K562 (cell line): ENCODE data around the gene PTGES3L. TPM values are rescaled to one million over a fixed set of nuclear protein-coding genes. Genes with fewer than 3 reads are reported as not detected.

ENCODE experiments used
- ATAC-seq: fragments of 200-7000 bp; cut with Tn5 transposase; 3 replicates; pipeline ENCODE4 v1.9.1; 2020; ENCODE audit warnings: moderate library complexity
- BruUV-seq: library from RNA; stranded (reverse); fragments of 400-500 nt; replicated peaks from 2 replicates; lab custom pipeline; 2021; lab: Mats Ljungman, UMichigan
- CTCF ChIA-PET: fragments of 300-600 bp; formaldehyde crosslinking; extraction: SDS; loops from one replicate; lab custom pipeline; 2021; ENCODE audit warnings: low intra/inter-chr PET ratio; lab: Yijun Ruan, JAX
- POLR2A ChIA-PET: fragments of 300-600, 350-650 bp; sonication (Branson Sonifier 250); formaldehyde crosslinking; extraction: SDS; loops from one replicate; lab custom pipeline; 2021; ENCODE audit warnings: antibody characterized with exemption, inconsistent platforms; lab: Yijun Ruan, JAX
- DNase-seq, 4 experiments: peaks; one replicate each; pipeline versions ENCODE4 v3.0.0 to v3.0.0-alpha.2; 2011 to 2018; ENCODE audit warnings: low spot score in 3 of 4, mixed read lengths in 3 of 4; ENCODE audit errors: extremely low read depth in 1 of 4
- FAIRE-seq: peaks from 2 replicates; lab custom pipeline; 2011; peaks lifted over from hg19 to GRCh38; lab: Jason Lieb, UNC
- H2AFZ ChIP-seq: 2 replicates; pipeline ENCODE4 v1.6.0; 2011; ENCODE audit warnings: low read depth, low read length, control low read depth, inconsistent platforms
- H3K27ac ChIP-seq: fragments of 200-600 bp; 3 replicates; pipeline ENCODE4 v1.8.0; 2011; ENCODE audit warnings: low read depth, mild to moderate bottlenecking, control low read depth, inconsistent platforms, low read length, moderate library complexity, mixed read lengths; ENCODE audit errors: extremely low read depth
- H3K27me3 ChIP-seq, 2 experiments: fragments of 300-600 bp in 1 of 2; 2 replicates in 1 of 2; 3 replicates in 1 of 2; pipeline versions ENCODE4 v1.6.0 to v1.8.0; 2011; ENCODE audit warnings: inconsistent platforms in 2 of 2, low read length in 2 of 2, mild to moderate bottlenecking in 1 of 2, mixed read lengths in 1 of 2, moderate library complexity in 1 of 2; ENCODE audit not compliant: control insufficient read depth in 2 of 2, insufficient read depth in 2 of 2
- H3K36me3 ChIP-seq: fragments of 300-600 bp; 3 replicates; pipeline ENCODE4 v1.8.0; 2011; ENCODE audit warnings: mild to moderate bottlenecking, low read length, inconsistent platforms; ENCODE audit not compliant: control insufficient read depth, insufficient read depth
- H3K4me1 ChIP-seq, 2 experiments: fragments of 200-600 bp in 1 of 2; replicated peaks in 1 of 2; 2 replicates in 1 of 2; 3 replicates in 1 of 2; pipeline versions ENCODE4 v1.5.1 to v1.8.0; 2011; ENCODE audit warnings: inconsistent platforms in 2 of 2, low read length in 2 of 2, mild to moderate bottlenecking in 1 of 2, mixed read lengths in 1 of 2, moderate library complexity in 1 of 2; ENCODE audit not compliant: control insufficient read depth in 2 of 2, insufficient read depth in 2 of 2
- H3K4me2 ChIP-seq: 2 replicates; pipeline ENCODE4 v1.6.1; 2011; ENCODE audit warnings: low read length, control low read depth, inconsistent platforms, mixed read lengths; ENCODE audit not compliant: insufficient read depth
- H3K4me3 ChIP-seq: fragments of 200-600 bp; sonication (generic), shearing (Covaris generic); 2 replicates; pipeline ENCODE4 v1.5.1; 2016; ENCODE audit warnings: control low read depth, inconsistent platforms
- H3K79me2 ChIP-seq: fragments of 200-600 bp; 3 replicates; pipeline ENCODE4 v1.8.0; 2011; ENCODE audit warnings: low read length, inconsistent platforms; ENCODE audit not compliant: control insufficient read depth, insufficient read depth
- H3K9ac ChIP-seq, 2 experiments: 2 replicates each; pipeline versions ENCODE4 v1.6.0 to v1.6.1; 2011; ENCODE audit warnings: low read depth in 2 of 2, low read length in 2 of 2, control low read depth in 1 of 2, inconsistent platforms in 1 of 2, mild to moderate bottlenecking in 1 of 2, mixed read lengths in 1 of 2; ENCODE audit not compliant: insufficient read depth in 1 of 2
- H3K9me1 ChIP-seq: one replicate; pipeline ENCODE4 v1.6.0; 2011; ENCODE audit warnings: inconsistent platforms, mild to moderate bottlenecking, low read length, moderate library complexity; ENCODE audit not compliant: control insufficient read depth, insufficient read depth
- H3K9me3 ChIP-seq: replicated peaks from 2 replicates; pipeline ENCODE4 v1.5.1; 2011; ENCODE audit warnings: low read depth, low read length, inconsistent platforms; ENCODE audit not compliant: control insufficient read depth, insufficient read depth
- H4K20me1 ChIP-seq: replicated peaks from 2 replicates; pipeline ENCODE4 v1.6.1; 2011; ENCODE audit warnings: low read length, inconsistent platforms, mixed read lengths; ENCODE audit not compliant: control insufficient read depth, insufficient read depth
- CHD1 ChIP-seq: fragments of 200-600 bp; sonication (generic); IDR thresholded peaks from one replicate; pipeline ENCODE4 v1.6.1; 2012; ENCODE audit warnings: mild to moderate bottlenecking, moderate library complexity, low read length, inconsistent platforms
- ETV5 ChIP-seq: sonication (generic); formaldehyde crosslinking; IDR thresholded peaks from 2 replicates; pipeline ENCODE4 v1.4.0; 2020; ENCODE audit warnings: low read depth, mild to moderate bottlenecking, missing genetic modification reagents
- GATAD2B ChIP-seq: fragments of 450-650 bp; IDR thresholded peaks from 2 replicates; pipeline ENCODE4 v1.6.1; 2017; ENCODE audit warnings: mild to moderate bottlenecking, borderline replicate concordance
- HIVEP1 ChIP-seq: fragments of 250-450 bp; sonication (Bioruptor Pico); IDR thresholded peaks from 2 replicates; pipeline ENCODE4 v1.4.0; 2020; ENCODE audit warnings: mild to moderate bottlenecking
- JUNB ChIP-seq: fragments of 450-650 bp; formaldehyde crosslinking; conservative IDR thresholded peaks from 2 replicates; pipeline ENCODE4 v1.4.0; 2020; ENCODE audit warnings: mild to moderate bottlenecking
- SIN3A ChIP-seq, 2 experiments: fragments of 150-350 bp in 1 of 2; IDR thresholded peaks; 2 replicates each; pipeline ENCODE4 v1.6.1; 2011 to 2016; ENCODE audit warnings: borderline replicate concordance in 2 of 2, low read depth in 2 of 2, low read length in 2 of 2, mild to moderate bottlenecking in 2 of 2, moderate library complexity in 2 of 2; ENCODE audit not compliant: control insufficient read depth in 1 of 2
- TFAM ChIP-seq: fragments of 250-450 bp; sonication (Bioruptor Pico); conservative IDR thresholded peaks from 2 replicates; pipeline ENCODE4 v1.5.0; 2021; ENCODE audit warnings: mild to moderate bottlenecking, moderate library complexity
- ZKSCAN8 ChIP-seq: fragments of 200-800 bp; sonication (Bioruptor generic); IDR thresholded peaks from 2 replicates; pipeline ENCODE4 v1.6.1; 2016; ENCODE audit warnings: missing genetic modification characterization, missing compliant biosample characterization
- ZNF274 ChIP-seq: IDR thresholded peaks from 2 replicates; pipeline ENCODE4 v1.6.1; 2011; ENCODE audit warnings: low read depth, mild to moderate bottlenecking, low read length, moderate library complexity, borderline replicate concordance
- WGBS: fragments of 100-300 bp; shearing (Covaris generic); methylation state at CpG from one replicate; pipeline ENCODE4 v1.1.6; 2016; ENCODE audit warnings: low coverage, mixed read lengths; ENCODE audit not compliant: insufficient coverage; ENCODE audit errors: missing lambda C conversion rate; 5-methylcytosine and 5-hydroxymethylcytosine counted together
- in situ Hi-C: fragments of 300-500 bp; cut with MboI; formaldehyde crosslinking; loops from 4 replicates; pipeline ENCODE4 v1.15.0; 2018; ENCODE audit warnings: inconsistent platforms, mixed read lengths
- intact Hi-C: fragments of 100-400 bp; cut with micrococcal nuclease; formaldehyde crosslinking; loops from 2 replicates; pipeline ENCODE4 v1.14.2; 2022
- polyA plus RNA-seq, 8 experiments: library from polyadenylated mRNA; depleted of rRNA in 4 of 8; stranded (reverse) in 5 of 8; unstranded in 3 of 8; fragments of >200 nt; fragmentation: Nextera tagmentation in 2 of 8; fragmentation: Illumina TruSeq in 1 of 8; extraction: Ambion mirVana in 2 of 8; extraction: Trizol in 1 of 8; gene quantifications; 2 replicates each; pipeline versions ENCODE4 v1.2.1 to v1.2.3, GENCODE V29; 2011 to 2014; ENCODE audit warnings: inconsistent platforms in 1 of 8, missing spikeins in 1 of 8
- total RNA-seq, 7 experiments: library from RNA; depleted of rRNA in 6 of 7; stranded (reverse); fragments of >200 nt in 6 of 7; fragmentation: Illumina TruSeq in 2 of 7; extraction: Trizol in 2 of 7; gene quantifications; 2 replicates each; pipeline versions ENCODE4 v1.2.1 to v1.2.3, GENCODE V29; 2011 to 2021; ENCODE audit warnings: low replicate concordance in 1 of 7
- TF ChIP-seq, protein P1 (sequence below), 2 experiments: fragments of 450-650 bp; IDR thresholded peaks; 2 replicates each; pipeline ENCODE4 v1.6.1; 2016
- TF ChIP-seq, protein P2 (sequence below): fragments of 150-350 bp; IDR thresholded peaks from 2 replicates; pipeline ENCODE4 v1.6.1; 2014; ENCODE audit warnings: low read depth, mild to moderate bottlenecking, low read length, borderline replicate concordance
- TF ChIP-seq, protein P3 (sequence below): sonication (generic); formaldehyde crosslinking; IDR thresholded peaks from 2 replicates; pipeline ENCODE4 v1.8.1; 2023; ENCODE audit warnings: mild to moderate bottlenecking, missing genetic modification reagents, moderate library complexity

Gene PTGES3L
- total and polyA plus RNA-seq, 9 of the 15 experiments (the other 6 are each of a cell fraction or from before 2014, with no cell fraction given), result 6.0 to 16.0 (median 9.6) TPM

DNA sequence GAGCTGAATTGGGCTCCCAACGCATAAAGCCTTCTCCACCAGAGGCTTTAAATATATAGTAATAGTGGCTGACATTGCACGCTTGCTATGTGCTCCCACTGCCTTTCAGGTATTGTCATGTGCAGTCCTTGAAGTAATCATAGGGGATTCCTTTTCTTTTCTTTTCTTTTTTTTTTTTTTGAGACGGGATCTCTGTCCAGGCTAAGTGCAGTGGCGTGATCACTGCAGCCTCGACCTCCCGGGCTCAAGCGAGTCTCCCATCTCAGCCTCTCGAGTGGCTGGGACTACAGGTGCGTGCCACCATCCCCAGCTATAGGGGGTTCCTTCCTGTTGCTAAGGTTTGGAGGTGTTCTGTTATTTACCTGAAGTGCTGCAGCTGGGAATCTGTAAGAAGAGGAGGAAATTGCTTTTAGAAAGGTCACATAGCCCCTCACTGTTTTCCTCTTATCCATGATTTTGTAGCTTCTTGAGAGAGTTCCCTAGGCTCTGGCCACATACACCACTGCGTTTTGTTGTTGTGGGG lies 19.2 kb upstream of the PTGES3L start:
- no peak for FAIRE-seq
- no peak for ATAC-seq
- H3K9ac ChIP-seq, result peak overlapping the region; percentile 92 to 95
- TF ChIP-seq, protein P1, sequence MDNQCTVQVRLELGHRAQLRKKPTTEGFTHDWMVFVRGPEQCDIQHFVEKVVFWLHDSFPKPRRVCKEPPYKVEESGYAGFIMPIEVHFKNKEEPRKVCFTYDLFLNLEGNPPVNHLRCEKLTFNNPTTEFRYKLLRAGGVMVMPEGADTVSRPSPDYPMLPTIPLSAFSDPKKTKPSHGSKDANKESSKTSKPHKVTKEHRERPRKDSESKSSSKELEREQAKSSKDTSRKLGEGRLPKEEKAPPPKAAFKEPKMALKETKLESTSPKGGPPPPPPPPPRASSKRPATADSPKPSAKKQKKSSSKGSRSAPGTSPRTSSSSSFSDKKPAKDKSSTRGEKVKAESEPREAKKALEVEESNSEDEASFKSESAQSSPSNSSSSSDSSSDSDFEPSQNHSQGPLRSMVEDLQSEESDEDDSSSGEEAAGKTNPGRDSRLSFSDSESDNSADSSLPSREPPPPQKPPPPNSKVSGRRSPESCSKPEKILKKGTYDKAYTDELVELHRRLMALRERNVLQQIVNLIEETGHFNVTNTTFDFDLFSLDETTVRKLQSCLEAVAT (IDR thresholded peaks at IDR 0.05), result 0 out of 4 replicates have a peak, but pooled peaks of 1 of the 2 experiments have one; percentile 8
- no peak for TF ChIP-seq HIVEP1
- no peak for TF ChIP-seq TFAM (CRISPR knock-in tag)
- no peak for TF ChIP-seq ZNF274
- TF ChIP-seq JUNB (CRISPR knock-in tag), result no peak
- TF ChIP-seq ZKSCAN8 (CRISPR knock-in tag), result no peak
- TF ChIP-seq, protein P2, sequence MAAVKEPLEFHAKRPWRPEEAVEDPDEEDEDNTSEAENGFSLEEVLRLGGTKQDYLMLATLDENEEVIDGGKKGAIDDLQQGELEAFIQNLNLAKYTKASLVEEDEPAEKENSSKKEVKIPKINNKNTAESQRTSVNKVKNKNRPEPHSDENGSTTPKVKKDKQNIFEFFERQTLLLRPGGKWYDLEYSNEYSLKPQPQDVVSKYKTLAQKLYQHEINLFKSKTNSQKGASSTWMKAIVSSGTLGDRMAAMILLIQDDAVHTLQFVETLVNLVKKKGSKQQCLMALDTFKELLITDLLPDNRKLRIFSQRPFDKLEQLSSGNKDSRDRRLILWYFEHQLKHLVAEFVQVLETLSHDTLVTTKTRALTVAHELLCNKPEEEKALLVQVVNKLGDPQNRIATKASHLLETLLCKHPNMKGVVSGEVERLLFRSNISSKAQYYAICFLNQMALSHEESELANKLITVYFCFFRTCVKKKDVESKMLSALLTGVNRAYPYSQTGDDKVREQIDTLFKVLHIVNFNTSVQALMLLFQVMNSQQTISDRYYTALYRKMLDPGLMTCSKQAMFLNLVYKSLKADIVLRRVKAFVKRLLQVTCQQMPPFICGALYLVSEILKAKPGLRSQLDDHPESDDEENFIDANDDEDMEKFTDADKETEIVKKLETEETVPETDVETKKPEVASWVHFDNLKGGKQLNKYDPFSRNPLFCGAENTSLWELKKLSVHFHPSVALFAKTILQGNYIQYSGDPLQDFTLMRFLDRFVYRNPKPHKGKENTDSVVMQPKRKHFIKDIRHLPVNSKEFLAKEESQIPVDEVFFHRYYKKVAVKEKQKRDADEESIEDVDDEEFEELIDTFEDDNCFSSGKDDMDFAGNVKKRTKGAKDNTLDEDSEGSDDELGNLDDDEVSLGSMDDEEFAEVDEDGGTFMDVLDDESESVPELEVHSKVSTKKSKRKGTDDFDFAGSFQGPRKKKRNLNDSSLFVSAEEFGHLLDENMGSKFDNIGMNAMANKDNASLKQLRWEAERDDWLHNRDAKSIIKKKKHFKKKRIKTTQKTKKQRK, result no peak
- no peak for TF ChIP-seq ETV5
- peak; percentile 33 for TF ChIP-seq CHD1
- 0 out of 4 replicates have a peak, but pooled peaks of 1 of the 2 experiments have one; percentile 30 for TF ChIP-seq SIN3A (IDR thresholded peaks at IDR 0.05; ENCODE audit: borderline replicate concordance in 2 of 2, control insufficient read depth in 1 of 2, low read depth in 2 of 2, low read length in 2 of 2)
- TF ChIP-seq, protein P3, sequence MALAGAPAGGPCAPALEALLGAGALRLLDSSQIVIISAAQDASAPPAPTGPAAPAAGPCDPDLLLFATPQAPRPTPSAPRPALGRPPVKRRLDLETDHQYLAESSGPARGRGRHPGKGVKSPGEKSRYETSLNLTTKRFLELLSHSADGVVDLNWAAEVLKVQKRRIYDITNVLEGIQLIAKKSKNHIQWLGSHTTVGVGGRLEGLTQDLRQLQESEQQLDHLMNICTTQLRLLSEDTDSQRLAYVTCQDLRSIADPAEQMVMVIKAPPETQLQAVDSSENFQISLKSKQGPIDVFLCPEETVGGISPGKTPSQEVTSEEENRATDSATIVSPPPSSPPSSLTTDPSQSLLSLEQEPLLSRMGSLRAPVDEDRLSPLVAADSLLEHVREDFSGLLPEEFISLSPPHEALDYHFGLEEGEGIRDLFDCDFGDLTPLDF (CRISPR knock-in tag), result no peak
- TF ChIP-seq GATAD2B, result no peak
- H3K4me1 ChIP-seq, result peaks cover 14 to 18% of the 10 kb centered on the region in 2 experiments; a peak in 4 of 5 replicates
- H3K4me3 ChIP-seq, result peak overlapping the region; percentile 93
- H3K27me3 ChIP-seq, result no peaks in the 10 kb centered on the region
- H3K9me1 ChIP-seq, result no peaks in the 10 kb centered on the region
- in situ Hi-C loops (no loop called here), intact Hi-C loops (loop anchor here (2.0 to 5.0 kb wide), 2 partner anchors 62 to 156 kb away; no protein-coding TSS in a partner anchor)
- ChIA-PET POLR2A (interaction anchor here (0.7 to 2.7 kb wide), 15 partner anchors 8 to 317 kb away, joined by 3 to 31 read pairs (median 10); partner anchors contain the start of genes AOC2, IFI35, PSME3 and PTGES3L), CTCF (no interaction called here)
- no peak overlapping the region for H2AFZ ChIP-seq
- BruUV-seq, result no TSS peak
- peaks cover 61% of the 10 kb centered on the region for H3K36me3 ChIP-seq
- peak overlapping the region; percentile 99 for H3K4me2 ChIP-seq
- H3K79me2 ChIP-seq, result peaks cover 33% of the 10 kb centered on the region
- no peaks in the 10 kb centered on the region for H3K9me3 ChIP-seq
- 2% methylated on average over 10 of the region's 10 CpGs for WGBS
- H3K27ac ChIP-seq, result peak overlapping the region; percentile 94
- DNase-seq, result no peak
- H4K20me1 ChIP-seq, result peaks cover 9% of the 10 kb centered on the region
